Measurements from ENCODE around the gene HSD11B1. TPM values are rescaled to one million over a fixed set of nuclear protein-coding genes. Genes with fewer than 3 reads are reported as not detected.
A peak's percentile ranks its signal among the peaks of the same experiment; 100 is the strongest.

Gene HSD11B1
- total and polyA plus RNA-seq, 7 donors, result 1.0 to 3.0 (median 1.4) TPM

DNA sequence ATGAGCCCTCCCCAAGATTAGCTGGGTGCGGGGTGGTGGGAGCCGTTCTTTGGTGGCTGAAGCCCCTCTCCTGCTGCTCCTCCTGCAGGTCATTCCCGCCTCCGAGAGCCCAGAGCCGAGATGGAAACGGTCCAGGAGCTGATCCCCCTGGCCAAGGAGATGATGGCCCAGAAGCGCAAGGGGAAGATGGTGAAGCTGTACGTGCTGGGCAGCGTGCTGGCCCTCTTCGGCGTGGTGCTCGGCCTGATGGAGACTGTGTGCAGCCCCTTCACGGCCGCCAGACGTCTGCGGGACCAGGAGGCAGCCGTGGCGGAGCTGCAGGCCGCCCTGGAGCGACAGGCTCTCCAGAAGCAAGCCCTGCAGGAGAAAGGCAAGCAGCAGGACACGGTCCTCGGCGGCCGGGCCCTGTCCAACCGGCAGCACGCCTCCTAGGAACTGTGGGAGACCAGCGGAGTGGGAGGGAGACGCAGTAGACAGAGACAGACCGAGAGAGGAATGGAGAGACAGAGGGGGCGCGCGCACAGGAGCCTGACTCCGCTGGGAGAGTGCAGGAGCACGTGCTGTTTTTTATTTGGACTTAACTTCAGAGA, 29.0 kb upstream of the HSD11B1 start:
- Histone ChIP-seq H3K9me3 (no peaks in the 10 kb centered on the region), H3K36me3 (ENCODE audit: insufficient read depth in 1 of 2, low read depth in 1 of 2) (no peaks in the 10 kb centered on the region), H3K27ac (peak overlapping the region; percentile 89), H3K4me3 (peak overlapping the region; percentile 72), H3K4me1 (peaks cover 31% of the 10 kb centered on the region), H3K27me3 (ENCODE audit: insufficient read depth in 3 of 3, low read length in 2 of 3) (no peaks in the 10 kb centered on the region)
- intact Hi-C loops (cut with DNase I), result loop anchor here (5.0 kb wide), 2 partner anchors 33 to 38 kb away; no protein-coding TSS in a partner anchor
- TF ChIP-seq, protein P1, sequence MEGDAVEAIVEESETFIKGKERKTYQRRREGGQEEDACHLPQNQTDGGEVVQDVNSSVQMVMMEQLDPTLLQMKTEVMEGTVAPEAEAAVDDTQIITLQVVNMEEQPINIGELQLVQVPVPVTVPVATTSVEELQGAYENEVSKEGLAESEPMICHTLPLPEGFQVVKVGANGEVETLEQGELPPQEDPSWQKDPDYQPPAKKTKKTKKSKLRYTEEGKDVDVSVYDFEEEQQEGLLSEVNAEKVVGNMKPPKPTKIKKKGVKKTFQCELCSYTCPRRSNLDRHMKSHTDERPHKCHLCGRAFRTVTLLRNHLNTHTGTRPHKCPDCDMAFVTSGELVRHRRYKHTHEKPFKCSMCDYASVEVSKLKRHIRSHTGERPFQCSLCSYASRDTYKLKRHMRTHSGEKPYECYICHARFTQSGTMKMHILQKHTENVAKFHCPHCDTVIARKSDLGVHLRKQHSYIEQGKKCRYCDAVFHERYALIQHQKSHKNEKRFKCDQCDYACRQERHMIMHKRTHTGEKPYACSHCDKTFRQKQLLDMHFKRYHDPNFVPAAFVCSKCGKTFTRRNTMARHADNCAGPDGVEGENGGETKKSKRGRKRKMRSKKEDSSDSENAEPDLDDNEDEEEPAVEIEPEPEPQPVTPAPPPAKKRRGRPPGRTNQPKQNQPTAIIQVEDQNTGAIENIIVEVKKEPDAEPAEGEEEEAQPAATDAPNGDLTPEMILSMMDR (IDR thresholded peaks at IDR 0.05), result no peak
- DNase-seq, result peak in 1 of 2 donors; percentile 41
- WGBS, 3 donors, result 0 to 2% (median 0%) methylated on average over 34 of the region's 34 CpGs
- ATAC-seq, result peak; percentile 4 to 37 (median 20)

DNA sequence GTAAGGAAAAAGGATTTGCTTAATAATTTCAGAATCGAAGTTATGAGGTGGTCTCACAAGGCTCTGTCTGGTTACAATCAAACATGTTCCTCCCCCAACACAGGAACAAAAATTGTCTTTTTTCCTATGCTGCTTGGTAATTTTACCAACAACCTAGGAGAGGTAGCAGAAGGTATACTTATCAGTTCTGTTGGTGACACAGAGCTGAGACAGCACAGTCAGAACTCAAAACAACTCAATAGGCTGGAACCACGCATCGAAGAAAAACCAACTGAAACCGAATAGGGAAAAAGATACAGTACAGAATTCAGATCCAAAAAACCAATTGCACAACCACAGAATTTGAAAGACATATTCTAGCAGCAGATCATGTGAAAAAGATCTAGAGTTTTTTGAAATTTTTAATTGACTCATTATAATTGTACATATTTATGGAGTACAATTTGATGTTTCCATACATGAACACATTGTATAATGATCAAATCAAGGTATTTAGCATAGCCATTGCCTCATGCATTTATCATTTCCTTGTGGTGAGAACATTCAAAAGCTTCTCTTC, 25.6 kb upstream of the HSD11B1 start:
- no peaks in the 10 kb centered on the region for H3K36me3 ChIP-seq (ENCODE audit: insufficient read depth in 1 of 2, low read depth in 1 of 2)
- ATAC-seq (no peak), DNase-seq (no peak)
- H3K27ac ChIP-seq, result no peak overlapping the region
- intact Hi-C loops (cut with DNase I), result loop anchor here (5.0 kb wide), 2 partner anchors 37 to 42 kb away; no protein-coding TSS in a partner anchor
- TF ChIP-seq, protein P1 (IDR thresholded peaks at IDR 0.05), result no peak
- peaks cover under 1% of the 10 kb centered on the region for H3K4me1 ChIP-seq
- WGBS, 3 donors, result 50 to 88% (median 59%) methylated on average over 4 of the region's 4 CpGs
- H3K9me3 ChIP-seq, result no peaks in the 10 kb centered on the region
- no peaks in the 10 kb centered on the region for H3K27me3 ChIP-seq (ENCODE audit: insufficient read depth in 3 of 3, low read length in 2 of 3)
- no peak overlapping the region for H3K4me3 ChIP-seq

DNA sequence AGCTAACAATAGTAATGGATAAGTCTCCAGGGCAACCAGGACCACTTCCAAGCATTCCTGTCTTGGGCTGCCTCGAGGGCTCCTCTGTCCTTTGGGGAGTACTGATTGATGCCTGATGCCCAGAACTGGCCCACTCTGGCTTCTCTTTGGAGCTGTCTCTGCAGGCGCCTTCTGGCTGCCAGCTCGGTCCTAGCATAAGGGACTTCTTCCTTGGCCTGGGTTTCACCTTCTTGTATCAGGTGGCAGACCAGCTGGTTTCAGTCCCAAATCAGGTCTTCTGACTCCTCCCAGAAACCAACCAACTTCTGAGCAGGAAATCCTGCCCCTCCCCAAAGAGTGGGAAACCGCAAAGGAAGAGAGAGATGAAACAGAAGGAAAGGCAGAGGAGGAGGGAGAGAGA, 18.8 kb upstream of the HSD11B1 start:
- no peak for DNase-seq
- intact Hi-C loops (cut with DNase I), result loop anchor here in 1 of 2 donors (5.0 kb wide), 1 partner anchor 54 kb away; no protein-coding TSS in a partner anchor
- ATAC-seq, result no peak
- Histone ChIP-seq H3K4me3 (no peak overlapping the region), H3K4me1 (no peaks in the 10 kb centered on the region), H3K27me3 (ENCODE audit: insufficient read depth in 3 of 3, low read length in 2 of 3) (no peaks in the 10 kb centered on the region), H3K36me3 (ENCODE audit: insufficient read depth in 1 of 2, low read depth in 1 of 2) (no peaks in the 10 kb centered on the region), H3K9me3 (no peaks in the 10 kb centered on the region), H3K27ac (no peak overlapping the region)
- TF ChIP-seq, protein P1 (IDR thresholded peaks at IDR 0.05), result no peak
- 67 to 79% (median 67%) methylated on average over 4 of the region's 4 CpGs for WGBS, 3 donors

DNA sequence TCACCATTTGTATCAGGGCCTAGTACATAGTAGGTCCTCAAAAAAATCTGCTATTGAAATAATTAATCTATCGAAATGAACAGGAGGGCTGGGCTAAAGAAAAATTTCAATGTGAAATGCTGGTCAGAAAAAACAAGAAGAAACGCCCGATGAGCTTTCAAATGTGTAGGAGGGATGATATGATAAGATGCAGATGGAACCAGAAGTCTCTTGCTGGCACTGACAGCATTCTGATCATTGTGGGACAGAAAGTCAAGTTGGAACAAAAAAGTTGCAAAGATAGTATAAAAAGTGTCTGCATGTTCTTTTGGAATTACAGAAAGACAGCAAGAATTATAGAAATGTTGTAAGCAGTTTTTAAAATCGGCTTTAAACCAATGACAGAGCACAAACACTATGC, 18.3 kb upstream of the HSD11B1 start:
- Histone ChIP-seq H3K27ac (no peak overlapping the region), H3K9me3 (no peaks in the 10 kb centered on the region), H3K27me3 (ENCODE audit: insufficient read depth in 3 of 3, low read length in 2 of 3) (no peaks in the 10 kb centered on the region), H3K4me3 (no peak overlapping the region), H3K4me1 (no peaks in the 10 kb centered on the region), H3K36me3 (ENCODE audit: insufficient read depth in 1 of 2, low read depth in 1 of 2) (no peaks in the 10 kb centered on the region)
- WGBS, 3 donors, result 87 to 90% (median 88%) methylated on average over 4 of the region's 4 CpGs
- ATAC-seq (no peak), DNase-seq (no peak)
- TF ChIP-seq, protein P1 (IDR thresholded peaks at IDR 0.05), result no peak
- intact Hi-C loops (cut with DNase I), result loop anchor here in 1 of 2 donors (5.0 kb wide), 1 partner anchor 54 kb away; no protein-coding TSS in a partner anchor
